ENCODE measurements around the gene LGR5.

The LGR5 gene

GRCh38 chr12:71438670-71439361, 782 bp upstream of the LGR5 start:
- no peak for DNase-seq (ENCODE audit: low spot score)

GRCh38 chr12:71439362-71439612, 311 bp upstream of the LGR5 start:
- DNase-seq (ENCODE audit: low spot score) = no peak

GRCh38 chr12:71440345-71440762, 756 bp downstream of the LGR5 start:
- DNase-seq (ENCODE audit: low spot score) = no peak

- DNase-seq (ENCODE audit: low spot score) = no peak
Observed at GRCh38 chr12:71440763-71441748, 1.5 kb downstream of the LGR5 start.

GRCh38 chr12:71441836-71442566, 2.4 kb downstream of the LGR5 start:
- no peak for DNase-seq (ENCODE audit: low spot score)

- no peak for DNase-seq (ENCODE audit: low spot score)
Observed at GRCh38 chr12:71442567-71442931, 3.0 kb downstream of the LGR5 start.

- DNase-seq (ENCODE audit: low spot score) = no peak
Observed at GRCh38 chr12:71445071-71445470, 5.5 kb downstream of the LGR5 start.

- no peak for DNase-seq (ENCODE audit: low spot score)
Observed at GRCh38 chr12:71447691-71448132, 8.1 kb downstream of the LGR5 start.

GRCh38 chr12:71448150-71448581, 8.6 kb downstream of the LGR5 start:
- no peak for DNase-seq (ENCODE audit: low spot score)

GRCh38 chr12:71449373-71450070, 9.9 kb downstream of the LGR5 start:
- no peak for DNase-seq (ENCODE audit: low spot score)

GRCh38 chr12:71452006-71452405, 12.4 kb downstream of the LGR5 start:
- DNase-seq (ENCODE audit: low spot score) = no peak

GRCh38 chr12:71455028-71455737, 15.6 kb downstream of the LGR5 start:
- DNase-seq (ENCODE audit: low spot score) = no peak

GRCh38 chr12:71456316-71456715, 16.7 kb downstream of the LGR5 start:
- DNase-seq (ENCODE audit: low spot score) = no peak

- DNase-seq (ENCODE audit: low spot score) = no peak
Observed at GRCh38 chr12:71456990-71457389, 17.4 kb downstream of the LGR5 start.

GRCh38 chr12:71460318-71460717, 20.7 kb downstream of the LGR5 start:
- no peak for DNase-seq (ENCODE audit: low spot score)

- no peak for DNase-seq (ENCODE audit: low spot score)
Observed at GRCh38 chr12:71460850-71461609, 21.4 kb downstream of the LGR5 start.

GRCh38 chr12:71461787-71462328, 22.3 kb downstream of the LGR5 start:
- DNase-seq (ENCODE audit: low spot score) = no peak

GRCh38 chr12:71465796-71466195, 26.2 kb downstream of the LGR5 start:
- no peak for DNase-seq (ENCODE audit: low spot score)

- no peak for DNase-seq (ENCODE audit: low spot score)
Observed at GRCh38 chr12:71469258-71469750, 29.7 kb downstream of the LGR5 start.

- DNase-seq (ENCODE audit: low spot score) = no peak
Observed at GRCh38 chr12:71472441-71472911, 32.9 kb downstream of the LGR5 start.

All from CD4-positive, alpha-beta T cell treated with Interleukin-2 at 100 ng/mL for 4 hours (primary cell).